Activated CD8-positive, alpha-beta memory T cell treated with anti-CD3 and anti-CD28 coated beads for 1 hour (primary cell): ENCODE results near the gene ZNF521.

Source experiments
- DNase-seq, 2 donors: peaks; one replicate each; pipeline ENCODE4 v3.0.0-alpha.2; 2020; ENCODE audit warnings: low read depth in 1 of 2; ENCODE audit errors: extremely low read depth in 1 of 2

ZNF521 gene

DNA sequence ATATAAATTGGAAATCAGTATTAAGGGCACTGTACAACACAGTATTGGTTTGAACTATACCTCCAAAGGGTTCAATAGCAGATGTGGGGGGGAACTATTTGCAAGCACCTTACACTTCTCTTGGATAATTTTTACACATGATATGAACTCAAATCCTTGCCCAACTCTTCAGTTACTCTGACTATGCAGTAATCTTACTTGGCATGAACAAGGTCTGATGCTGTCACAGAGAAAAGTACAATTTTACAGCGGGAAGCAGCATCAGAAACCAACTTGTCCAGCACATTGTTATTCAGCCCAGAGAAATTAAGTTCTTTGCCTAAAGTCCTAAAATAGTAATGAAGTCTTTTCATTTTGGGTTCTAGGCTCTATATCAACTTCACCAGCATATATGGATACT is 98.2 kb downstream of the ZNF521 start:
- no peak for DNase-seq

- DNase-seq: no peak
Measured at GRCh38 chr18:25253136-25253535, 98.8 kb downstream of the ZNF521 start.

- DNase-seq: no peak
Measured at GRCh38 chr18:25251068-25251467, 100.9 kb downstream of the ZNF521 start.

DNA sequence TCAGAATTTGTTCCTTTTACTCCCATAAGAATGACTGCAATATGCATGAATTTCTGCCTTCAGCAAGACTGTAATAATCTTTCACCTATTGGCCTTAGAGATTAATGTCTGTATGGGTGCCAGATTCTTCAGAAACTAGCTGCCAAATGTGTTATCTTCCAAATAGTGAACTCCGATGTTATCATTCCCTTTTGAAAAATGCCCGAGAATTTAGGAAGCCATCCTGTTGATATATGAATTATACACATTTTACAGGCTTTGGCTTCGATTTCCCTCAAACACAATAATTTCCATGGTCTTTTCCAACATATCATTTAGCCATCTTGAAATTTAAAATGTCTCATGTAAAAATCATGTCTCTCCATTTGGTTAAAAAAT is 101.5 kb downstream of the ZNF521 start:
- DNase-seq: no peak

GRCh38 chr18:25248755-25249154 is 103.2 kb downstream of the ZNF521 start:
- DNase-seq: no peak

DNA sequence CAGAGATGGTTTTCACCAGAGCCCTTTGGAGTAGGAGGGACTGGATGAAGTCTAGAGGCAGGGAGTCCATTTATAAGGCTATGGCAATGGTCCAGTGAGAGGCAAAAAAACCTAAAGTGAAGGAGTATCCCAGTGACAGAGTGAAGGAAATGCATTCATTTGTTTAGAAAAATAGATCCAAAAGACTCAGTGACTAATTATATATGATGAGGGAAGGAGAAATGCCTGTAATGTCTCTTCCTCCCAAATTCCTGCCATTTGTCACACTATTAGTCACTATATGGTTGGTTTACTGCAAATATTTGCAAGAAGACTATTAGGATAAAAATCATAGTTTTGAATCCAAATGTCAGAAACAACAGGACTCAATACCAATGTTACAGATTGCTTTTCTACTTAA is 104.2 kb downstream of the ZNF521 start:
- DNase-seq: no peak

DNA sequence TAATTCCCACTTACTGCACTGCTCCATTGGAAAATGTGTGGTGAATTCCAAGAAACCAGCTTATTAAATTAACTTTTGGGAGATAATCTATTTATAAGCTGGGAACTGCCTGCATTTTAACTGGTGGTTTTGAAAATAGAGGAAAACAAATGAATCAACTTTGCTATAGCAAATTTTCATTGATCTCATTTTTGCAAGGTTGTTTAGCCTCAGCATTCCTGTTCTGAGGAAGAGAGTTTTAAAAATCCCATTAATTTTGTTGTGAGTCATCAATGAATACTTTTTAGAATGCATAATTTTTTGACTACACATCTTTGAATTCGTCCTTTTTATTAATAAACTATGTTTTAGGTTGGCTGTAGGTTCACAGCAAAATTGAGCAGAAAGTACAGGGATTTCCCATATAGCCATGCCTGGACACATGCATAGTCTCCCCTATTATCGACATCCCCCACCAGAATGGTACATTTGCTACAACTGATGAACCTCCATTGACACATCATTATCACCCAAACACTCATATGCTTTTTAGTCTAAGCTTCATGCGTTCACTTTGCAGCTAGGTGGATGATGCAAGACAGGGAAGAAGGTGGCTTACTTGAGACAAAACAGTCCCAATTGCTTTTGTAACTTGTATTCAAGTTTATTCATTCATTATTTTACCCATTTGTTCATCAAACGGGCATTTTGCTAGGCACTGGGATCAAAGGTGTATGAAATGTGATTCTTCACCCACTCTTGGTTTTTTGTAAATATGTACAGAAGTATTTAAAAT is 106.9 kb downstream of the ZNF521 start:
- no peak for DNase-seq

DNA sequence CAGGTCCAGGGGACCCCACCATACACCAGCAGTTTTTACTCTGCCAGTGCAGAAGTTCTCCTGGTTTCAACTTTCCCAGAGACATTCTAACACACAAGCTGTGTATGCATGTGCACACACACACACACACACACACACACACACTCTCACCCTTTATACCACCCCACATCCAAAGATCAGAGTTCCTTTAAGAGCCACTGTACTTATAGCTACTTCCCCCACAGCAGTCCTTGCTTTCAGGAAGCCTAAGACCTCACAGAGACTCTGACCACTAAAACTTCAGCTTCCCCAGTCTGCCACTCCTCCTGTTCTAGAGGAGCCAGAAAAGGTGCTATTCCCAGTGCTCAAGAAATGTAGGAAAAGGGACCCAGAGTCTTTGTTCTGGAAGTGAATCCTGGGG is 107.8 kb downstream of the ZNF521 start:
- no peak for DNase-seq

GRCh38 chr18:25243754-25244153 is 108.2 kb downstream of the ZNF521 start:
- DNase-seq: no peak

DNA sequence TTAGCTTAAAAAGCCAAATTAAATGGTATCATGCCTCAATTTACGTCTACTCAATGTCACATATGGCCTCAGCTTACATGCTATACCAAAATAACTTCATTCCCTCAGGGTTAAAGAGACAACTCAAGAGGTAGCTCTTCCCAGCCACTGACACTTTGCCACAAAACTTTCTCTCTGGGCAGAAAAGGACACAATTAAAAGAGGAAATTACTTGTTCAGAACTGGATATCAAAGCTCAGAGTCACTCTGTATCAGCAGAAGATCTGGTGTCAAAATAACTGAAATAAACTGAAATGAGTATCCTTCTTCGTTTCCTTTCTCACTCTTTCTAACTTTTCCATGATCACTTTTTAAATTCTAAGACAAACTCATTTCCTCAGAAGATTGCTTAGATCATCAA is 108.7 kb downstream of the ZNF521 start:
- DNase-seq: no peak

DNA sequence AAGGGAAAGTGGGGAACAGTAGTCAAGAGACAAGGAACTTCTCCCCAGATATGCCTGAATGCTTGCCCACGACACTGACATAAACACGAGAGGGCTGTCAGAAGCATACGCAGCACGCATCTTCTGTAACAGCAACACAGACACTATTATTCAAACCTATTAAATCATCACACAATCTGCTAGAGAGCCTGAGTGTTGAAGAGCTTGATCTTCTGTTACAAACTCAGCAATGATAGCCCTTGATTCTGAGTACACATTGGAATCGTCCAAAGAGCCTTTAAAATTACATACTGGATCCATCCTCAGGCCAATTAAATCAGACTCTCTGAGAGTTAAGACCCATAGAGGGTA is 111.6 kb downstream of the ZNF521 start:
- DNase-seq: no peak

DNA sequence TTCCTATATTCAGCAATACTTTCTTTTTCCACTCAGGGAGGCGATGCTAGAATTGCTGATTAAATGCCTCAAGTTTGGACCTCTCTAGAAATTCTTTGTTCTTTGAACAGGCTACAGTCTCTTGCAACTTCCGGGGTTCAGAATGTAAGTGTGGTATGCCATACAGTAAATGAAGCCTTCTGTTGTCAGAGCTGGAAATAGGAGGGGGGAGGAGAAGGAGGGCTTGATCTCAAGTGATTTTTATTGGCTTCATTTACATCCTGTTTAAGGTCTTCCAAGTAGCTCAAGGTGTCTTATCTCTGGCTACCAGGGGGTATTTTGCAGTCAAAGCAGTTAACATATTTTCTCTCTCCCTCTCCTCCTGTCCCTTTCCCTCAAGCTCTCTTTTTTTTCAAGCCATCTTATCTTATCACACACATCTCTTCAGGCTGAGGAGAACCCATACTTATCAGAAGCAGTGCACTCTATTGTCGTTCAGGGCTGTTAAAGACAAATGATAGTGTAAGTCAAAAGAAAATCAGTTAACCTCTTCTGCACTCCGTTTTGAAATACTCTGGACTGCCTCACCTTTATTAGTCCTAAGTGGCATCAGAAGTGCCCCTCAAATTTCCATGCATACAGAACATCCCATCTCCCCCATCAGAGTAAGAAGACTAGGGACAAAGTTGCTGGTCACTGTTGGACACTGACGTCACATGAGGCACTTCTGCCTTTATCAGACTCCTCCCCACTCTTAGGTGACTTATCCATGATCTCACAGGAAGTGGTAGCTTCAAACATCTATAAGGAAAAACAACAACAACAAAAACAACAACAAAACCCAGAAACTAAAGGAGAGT is 112.2 kb downstream of the ZNF521 start:
- no peak for DNase-seq

- no peak for DNase-seq
Measured at GRCh38 chr18:25239151-25239550, 112.8 kb downstream of the ZNF521 start.

- DNase-seq: no peak
Measured at GRCh38 chr18:25237571-25238267, 114.2 kb downstream of the ZNF521 start.

DNA sequence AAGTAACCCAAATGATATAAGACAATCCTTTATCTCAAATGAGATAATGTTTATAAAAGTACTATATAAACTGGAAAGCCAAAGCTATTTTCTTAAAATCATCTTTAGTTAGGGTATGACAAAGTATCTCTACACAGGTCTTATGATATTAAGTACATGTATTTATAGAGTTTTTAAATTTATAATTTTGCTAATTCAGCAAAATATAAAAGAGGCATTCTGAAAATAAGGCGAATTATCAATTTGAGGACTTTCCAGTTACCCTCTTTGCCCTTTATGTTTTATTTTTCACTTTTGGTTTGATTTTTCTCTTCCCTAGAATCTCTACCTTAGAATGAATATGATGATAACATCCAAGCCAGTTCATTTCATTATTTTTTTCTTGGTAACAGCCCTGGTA is 115.2 kb downstream of the ZNF521 start:
- DNase-seq: no peak

- DNase-seq: no peak
Measured at GRCh38 chr18:25235401-25236042, 116.4 kb downstream of the ZNF521 start.

DNA sequence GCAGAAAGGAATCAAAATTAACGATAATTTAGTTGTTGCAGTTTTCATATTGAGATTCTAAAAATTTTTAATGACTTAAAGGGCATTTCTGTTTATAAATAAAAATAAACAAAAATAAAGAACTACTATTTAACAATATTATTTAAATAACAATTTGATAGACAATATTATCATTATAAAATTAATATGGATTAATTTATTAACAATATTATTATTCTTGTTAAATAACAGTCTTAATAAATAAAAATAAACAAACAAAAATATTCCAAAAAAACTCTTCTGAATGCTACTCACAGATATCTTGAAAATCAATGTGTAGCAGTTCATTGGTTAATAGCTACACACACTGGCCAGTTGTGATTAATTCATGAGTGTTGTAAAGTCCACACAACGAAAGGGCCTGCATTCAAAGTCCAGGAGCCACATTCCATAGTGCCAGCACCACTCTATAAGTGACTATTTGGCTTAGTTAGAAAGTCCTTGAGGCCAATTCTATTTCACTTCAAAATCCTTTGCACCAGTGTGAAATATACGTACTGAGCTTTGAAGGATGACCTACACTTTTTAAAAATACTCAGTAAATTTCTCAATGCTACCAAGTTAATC is 117.1 kb downstream of the ZNF521 start:
- DNase-seq: no peak

- DNase-seq: no peak
Measured at GRCh38 chr18:25234322-25234639, 117.7 kb downstream of the ZNF521 start.

- no peak for DNase-seq
Measured at GRCh38 chr18:25233528-25234321, 118.2 kb downstream of the ZNF521 start.

DNA sequence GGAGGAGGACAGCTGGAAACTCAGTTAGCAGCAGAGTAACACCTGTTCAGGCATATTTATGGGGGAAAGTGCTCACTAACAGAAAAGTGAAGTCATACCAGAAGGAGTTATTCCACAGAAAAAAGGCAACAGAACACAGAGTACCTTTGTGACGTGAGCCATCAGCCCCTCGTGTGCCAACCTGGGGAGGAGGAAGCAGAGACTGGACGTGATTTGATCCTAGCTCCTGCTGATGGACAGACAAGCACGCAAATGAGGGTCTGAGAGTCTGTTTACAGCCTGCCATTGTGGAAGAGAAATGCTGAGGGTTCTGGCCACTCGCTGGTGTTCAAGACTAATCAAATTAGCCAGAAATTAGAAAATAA is 120.7 kb downstream of the ZNF521 start:
- DNase-seq: no peak
